Measurements from ENCODE around the gene GAPVD1.

DNA sequence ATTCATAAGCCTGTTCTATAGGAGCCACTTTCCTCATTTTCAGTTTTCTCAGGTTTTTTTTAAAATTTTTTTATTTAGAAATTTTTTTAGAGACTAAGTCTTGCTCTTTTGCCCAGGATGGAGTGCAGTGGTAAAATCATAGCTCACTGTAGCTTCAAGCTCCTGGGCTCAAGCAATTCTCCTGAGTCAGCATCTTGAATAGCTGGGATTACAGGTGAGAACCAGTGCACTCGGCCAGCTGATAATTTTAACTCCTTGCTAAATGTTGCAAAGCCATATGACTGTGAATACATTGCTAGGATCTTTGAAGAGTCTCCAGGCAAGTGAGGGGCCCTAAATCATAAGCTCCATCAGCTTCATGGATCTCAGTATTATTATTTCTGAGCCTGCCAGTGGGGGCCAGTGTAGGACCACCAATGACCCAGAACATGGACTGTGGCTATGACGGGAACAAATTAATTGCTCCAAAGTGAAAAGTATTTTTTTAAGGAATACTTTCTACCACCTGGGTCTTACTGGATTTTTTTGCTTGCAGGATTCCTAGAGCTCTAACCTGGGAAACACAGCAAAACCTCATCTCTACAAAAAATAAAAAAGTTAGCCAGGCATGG lies 5.7 kb upstream of the GAPVD1 start:
- TF ChIP-seq POLR2AphosphoS5 (IDR thresholded peaks at IDR 0.05; ENCODE audit: low read depth, low read length) (no peak), TAF1 (IDR thresholded peaks at IDR 0.05; ENCODE audit: borderline replicate concordance, insufficient read depth, low read length) (no peak), SIN3A (IDR thresholded peaks at IDR 0.05; ENCODE audit: borderline replicate concordance, insufficient read depth, low read length) (no peak), FOXP2 (optimal IDR thresholded peaks at IDR 0.05; ENCODE audit: borderline replicate concordance, extremely low read depth, extremely low read length, insufficient read depth) (no peak)
- TF ChIP-seq, protein P1, sequence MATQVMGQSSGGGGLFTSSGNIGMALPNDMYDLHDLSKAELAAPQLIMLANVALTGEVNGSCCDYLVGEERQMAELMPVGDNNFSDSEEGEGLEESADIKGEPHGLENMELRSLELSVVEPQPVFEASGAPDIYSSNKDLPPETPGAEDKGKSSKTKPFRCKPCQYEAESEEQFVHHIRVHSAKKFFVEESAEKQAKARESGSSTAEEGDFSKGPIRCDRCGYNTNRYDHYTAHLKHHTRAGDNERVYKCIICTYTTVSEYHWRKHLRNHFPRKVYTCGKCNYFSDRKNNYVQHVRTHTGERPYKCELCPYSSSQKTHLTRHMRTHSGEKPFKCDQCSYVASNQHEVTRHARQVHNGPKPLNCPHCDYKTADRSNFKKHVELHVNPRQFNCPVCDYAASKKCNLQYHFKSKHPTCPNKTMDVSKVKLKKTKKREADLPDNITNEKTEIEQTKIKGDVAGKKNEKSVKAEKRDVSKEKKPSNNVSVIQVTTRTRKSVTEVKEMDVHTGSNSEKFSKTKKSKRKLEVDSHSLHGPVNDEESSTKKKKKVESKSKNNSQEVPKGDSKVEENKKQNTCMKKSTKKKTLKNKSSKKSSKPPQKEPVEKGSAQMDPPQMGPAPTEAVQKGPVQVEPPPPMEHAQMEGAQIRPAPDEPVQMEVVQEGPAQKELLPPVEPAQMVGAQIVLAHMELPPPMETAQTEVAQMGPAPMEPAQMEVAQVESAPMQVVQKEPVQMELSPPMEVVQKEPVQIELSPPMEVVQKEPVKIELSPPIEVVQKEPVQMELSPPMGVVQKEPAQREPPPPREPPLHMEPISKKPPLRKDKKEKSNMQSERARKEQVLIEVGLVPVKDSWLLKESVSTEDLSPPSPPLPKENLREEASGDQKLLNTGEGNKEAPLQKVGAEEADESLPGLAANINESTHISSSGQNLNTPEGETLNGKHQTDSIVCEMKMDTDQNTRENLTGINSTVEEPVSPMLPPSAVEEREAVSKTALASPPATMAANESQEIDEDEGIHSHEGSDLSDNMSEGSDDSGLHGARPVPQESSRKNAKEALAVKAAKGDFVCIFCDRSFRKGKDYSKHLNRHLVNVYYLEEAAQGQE (IDR thresholded peaks at IDR 0.05; ENCODE audit: insufficient read depth in 1 of 2, low read depth in 2 of 2, low read length in 2 of 2), result no peak
